Measurements from ENCODE around the gene PLA2G4B. TPM values are rescaled to one million over a fixed set of nuclear protein-coding genes. Genes with fewer than 3 reads are reported as not detected.

Gene PLA2G4B
- total and polyA plus RNA-seq, 2 donors (not counting 1 experiment from before 2014, with no cell fraction given) = 22.6 to 33.2 TPM

DNA sequence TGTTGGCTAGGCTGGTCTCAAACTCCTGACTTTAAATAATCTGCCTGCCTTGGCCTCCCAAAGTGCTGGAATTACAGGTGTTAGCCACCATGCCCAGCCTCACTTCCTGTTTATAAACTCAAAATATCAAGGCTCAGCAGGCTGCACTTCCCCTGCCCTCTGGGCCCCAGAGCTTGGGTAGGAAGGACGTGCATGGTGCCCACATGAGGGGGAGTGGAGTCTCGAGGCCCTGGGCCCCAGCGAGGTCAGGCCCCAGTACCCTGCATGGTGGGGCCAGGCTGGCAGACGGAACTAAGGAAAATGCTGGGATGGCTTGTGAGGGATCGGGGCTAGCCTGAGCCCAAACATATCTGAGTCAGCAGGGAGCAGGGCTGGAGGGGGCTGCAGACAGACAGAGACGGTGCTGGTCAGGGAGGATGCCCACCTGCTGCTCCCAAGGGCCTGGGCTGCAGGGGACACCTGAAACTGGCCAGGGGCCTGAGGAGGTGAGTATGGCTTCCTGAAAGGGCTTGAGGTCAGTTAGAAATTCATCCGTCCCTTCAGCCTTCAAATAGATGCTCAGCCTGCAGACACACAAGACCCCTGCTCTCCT is 50.1 kb downstream of the PLA2G4B start:
- Mint-ChIP-seq H3K4me1 (peaks cover 47% of the 10 kb centered on the region), H3K9me3 (ENCODE audit: insufficient read depth) (no peaks in the 10 kb centered on the region), H3K27ac (peak overlapping the region; percentile 59), H3K4me3 (peak overlapping the region; percentile 29), H3K27me3 (no peaks in the 10 kb centered on the region)
- Histone ChIP-seq H3K9me3 (ENCODE audit: control extremely low read depth in 1 of 3, control insufficient read depth in 2 of 3, insufficient read depth in 1 of 3, low read length in 2 of 3) (peaks cover 0 to 15% (median 0%) of the 10 kb centered on the region in 3 donors), H3K4me2 (replicated peaks; ENCODE audit: low read depth, low read length, poor library complexity, severe bottlenecking) (peak overlapping the region; percentile 59), H3K27ac (ENCODE audit: low read length in 2 of 2) (no peak overlapping the region), H3K27me3 (replicated peaks in 1 of 4; ENCODE audit: control extremely low read depth in 1 of 4, control insufficient read depth in 3 of 4, insufficient read depth in 4 of 4, low read length in 3 of 4) (no peaks in the 10 kb centered on the region), H3K36me3 (replicated peaks in 1 of 2; ENCODE audit: control extremely low read depth in 1 of 2, control insufficient read depth in 1 of 2, extremely low read depth in 1 of 2, insufficient read depth in 2 of 2, low read length in 1 of 2) (no peaks in the 10 kb centered on the region), H3K4me1 (ENCODE audit: control insufficient read depth in 2 of 2, insufficient read depth in 2 of 2, low read length in 2 of 2) (peaks cover 35 to 44% of the 10 kb centered on the region in 2 donors), H3K79me2 (ENCODE audit: control insufficient read depth, insufficient read depth, low read length) (peaks cover 4% of the 10 kb centered on the region), H2AFZ (ENCODE audit: insufficient read depth, low read depth, low read length, poor library complexity, severe bottlenecking) (peak overlapping the region; percentile 47), H3K9ac (ENCODE audit: low read length) (no peak overlapping the region), H4K20me1 (ENCODE audit: control insufficient read depth, insufficient read depth, low read length, poor library complexity, severe bottlenecking) (no peaks in the 10 kb centered on the region), H3K4me3 (ENCODE audit: control extremely low read depth in 1 of 5, extremely low read depth in 1 of 5, insufficient read depth in 1 of 5, low read depth in 2 of 5, low read length in 4 of 5) (no peak overlapping the region)
- DNase-seq (no peak), ATAC-seq (ENCODE audit: low read depth) (peak; percentile 47)
- POLR2A ChIA-PET = no interaction called here
- TF ChIP-seq, protein P1, sequence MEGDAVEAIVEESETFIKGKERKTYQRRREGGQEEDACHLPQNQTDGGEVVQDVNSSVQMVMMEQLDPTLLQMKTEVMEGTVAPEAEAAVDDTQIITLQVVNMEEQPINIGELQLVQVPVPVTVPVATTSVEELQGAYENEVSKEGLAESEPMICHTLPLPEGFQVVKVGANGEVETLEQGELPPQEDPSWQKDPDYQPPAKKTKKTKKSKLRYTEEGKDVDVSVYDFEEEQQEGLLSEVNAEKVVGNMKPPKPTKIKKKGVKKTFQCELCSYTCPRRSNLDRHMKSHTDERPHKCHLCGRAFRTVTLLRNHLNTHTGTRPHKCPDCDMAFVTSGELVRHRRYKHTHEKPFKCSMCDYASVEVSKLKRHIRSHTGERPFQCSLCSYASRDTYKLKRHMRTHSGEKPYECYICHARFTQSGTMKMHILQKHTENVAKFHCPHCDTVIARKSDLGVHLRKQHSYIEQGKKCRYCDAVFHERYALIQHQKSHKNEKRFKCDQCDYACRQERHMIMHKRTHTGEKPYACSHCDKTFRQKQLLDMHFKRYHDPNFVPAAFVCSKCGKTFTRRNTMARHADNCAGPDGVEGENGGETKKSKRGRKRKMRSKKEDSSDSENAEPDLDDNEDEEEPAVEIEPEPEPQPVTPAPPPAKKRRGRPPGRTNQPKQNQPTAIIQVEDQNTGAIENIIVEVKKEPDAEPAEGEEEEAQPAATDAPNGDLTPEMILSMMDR (IDR thresholded peaks at IDR 0.05) = no peak
- no peak for TF ChIP-seq EZH2 (IDR thresholded peaks at IDR 0.05; ENCODE audit: borderline replicate concordance, insufficient read depth, low read depth, low read length, poor library complexity, severe bottlenecking)
- intact Hi-C loops (cut with micrococcal nuclease) = no loop called here
- CTCF ChIA-PET = interaction anchor here (0.9 to 11.0 kb wide), 2 partner anchors 14 to 115 kb away, joined by 3 to 81 read pairs; partner anchors contain the start of gene MAPKBP1
- WGBS (ENCODE audit: insufficient coverage) = 54% methylated on average over 7 of the region's 7 CpGs

GRCh38 chr15:41890050-41890690 is 51.5 kb downstream of the PLA2G4B start:
- Mint-ChIP-seq H3K9me3 (ENCODE audit: insufficient read depth) (no peaks in the 10 kb centered on the region), H3K4me3 (no peak overlapping the region), H3K27ac (no peak overlapping the region), H3K4me1 (peaks cover 58% of the 10 kb centered on the region), H3K27me3 (no peaks in the 10 kb centered on the region)
- no peak overlapping the region for H3K27ac ChIP-seq (ENCODE audit: low read length in 2 of 2)
- no peak overlapping the region for H3K4me2 ChIP-seq (replicated peaks; ENCODE audit: low read depth, low read length, poor library complexity, severe bottlenecking)
- DNase-seq (no peak), ATAC-seq (ENCODE audit: low read depth) (no peak)
- peaks cover 4% of the 10 kb centered on the region for H3K79me2 ChIP-seq (ENCODE audit: control insufficient read depth, insufficient read depth, low read length)
- peaks cover 0 to 15% (median 0%) of the 10 kb centered on the region in 3 donors for H3K9me3 ChIP-seq (ENCODE audit: control extremely low read depth in 1 of 3, control insufficient read depth in 2 of 3, insufficient read depth in 1 of 3, low read length in 2 of 3)
- no peak overlapping the region for H3K9ac ChIP-seq (ENCODE audit: low read length)
- H4K20me1 ChIP-seq (ENCODE audit: control insufficient read depth, insufficient read depth, low read length, poor library complexity, severe bottlenecking) = no peaks in the 10 kb centered on the region
- WGBS (ENCODE audit: insufficient coverage) = 94% methylated on average over 6 of the region's 6 CpGs
- CTCF ChIA-PET = interaction anchor here (1.2 to 11.0 kb wide), 2 partner anchors 12 to 117 kb away, joined by 3 to 81 read pairs; no protein-coding TSS in a partner anchor
- no peak for TF ChIP-seq EZH2 (IDR thresholded peaks at IDR 0.05; ENCODE audit: borderline replicate concordance, insufficient read depth, low read depth, low read length, poor library complexity, severe bottlenecking)
- TF ChIP-seq, protein P1 (IDR thresholded peaks at IDR 0.05) = no peak
- intact Hi-C loops (cut with micrococcal nuclease) = loop anchor here (10.0 kb wide), 1 partner anchor 985 kb away; no protein-coding TSS in a partner anchor
- H3K4me1 ChIP-seq (ENCODE audit: control insufficient read depth in 2 of 2, insufficient read depth in 2 of 2, low read length in 2 of 2) = peaks cover 49 to 58% of the 10 kb centered on the region in 2 donors
- POLR2A ChIA-PET = no interaction called here
- no peaks in the 10 kb centered on the region for H3K27me3 ChIP-seq (replicated peaks in 1 of 4; ENCODE audit: control extremely low read depth in 1 of 4, control insufficient read depth in 3 of 4, insufficient read depth in 4 of 4, low read length in 3 of 4)
- no peaks in the 10 kb centered on the region for H3K36me3 ChIP-seq (replicated peaks in 1 of 2; ENCODE audit: control extremely low read depth in 1 of 2, control insufficient read depth in 1 of 2, extremely low read depth in 1 of 2, insufficient read depth in 2 of 2, low read length in 1 of 2)
- no peak overlapping the region for H3K4me3 ChIP-seq (ENCODE audit: control extremely low read depth in 1 of 5, extremely low read depth in 1 of 5, insufficient read depth in 1 of 5, low read depth in 2 of 5, low read length in 4 of 5)
- H2AFZ ChIP-seq (ENCODE audit: insufficient read depth, low read depth, low read length, poor library complexity, severe bottlenecking) = no peak overlapping the region
